HG02623 (cell line): Measurements from ENCODE around the gene PLEKHG1.
A peak's percentile ranks its signal among the peaks of the same experiment; 100 is the strongest.

Experiments
- ATAC-seq: cut with Tn5 transposase; IDR thresholded peaks from one replicate; pipeline ENCODE4 v1.9.1; 2021; ENCODE audit warnings: moderate library complexity; ENCODE audit not compliant: unreplicated experiment

Gene PLEKHG1

GRCh38 chr6:150617496-150618460, 18.1 kb downstream of the PLEKHG1 start:
- ATAC-seq: no peak

- ATAC-seq: no peak
Measured at GRCh38 chr6:150619275-150619674, 19.6 kb downstream of the PLEKHG1 start.

- no peak for ATAC-seq
Measured at GRCh38 chr6:150620244-150620643, 20.6 kb downstream of the PLEKHG1 start.

GRCh38 chr6:150620763-150621162, 21.1 kb downstream of the PLEKHG1 start:
- no peak for ATAC-seq

GRCh38 chr6:150622476-150622875, 22.8 kb downstream of the PLEKHG1 start:
- ATAC-seq: no peak

GRCh38 chr6:150622941-150623874, 23.5 kb downstream of the PLEKHG1 start:
- peak; percentile 98 for ATAC-seq

- no peak for ATAC-seq
Measured at GRCh38 chr6:150624191-150624590, 24.5 kb downstream of the PLEKHG1 start.

GRCh38 chr6:150625927-150626326, 26.2 kb downstream of the PLEKHG1 start:
- ATAC-seq: no peak

- no peak for ATAC-seq
Measured at GRCh38 chr6:150627154-150627553, 27.5 kb downstream of the PLEKHG1 start.

GRCh38 chr6:150627585-150628025, 27.9 kb downstream of the PLEKHG1 start:
- ATAC-seq: no peak

- ATAC-seq: no peak
Measured at GRCh38 chr6:150628908-150629307, 29.2 kb downstream of the PLEKHG1 start.

- peak; percentile 42 for ATAC-seq
Measured at GRCh38 chr6:150631283-150631983, 31.7 kb downstream of the PLEKHG1 start.

GRCh38 chr6:150631984-150632642, 32.4 kb downstream of the PLEKHG1 start:
- no peak for ATAC-seq

- peak; percentile 40 for ATAC-seq
Measured at GRCh38 chr6:150632785-150633485, 33.2 kb downstream of the PLEKHG1 start.

GRCh38 chr6:150633486-150633834, 33.8 kb downstream of the PLEKHG1 start:
- ATAC-seq: no peak

- ATAC-seq: no peak
Measured at GRCh38 chr6:150634176-150634963, 34.7 kb downstream of the PLEKHG1 start.

- ATAC-seq: no peak
Measured at GRCh38 chr6:150634964-150635292, 35.2 kb downstream of the PLEKHG1 start.

- ATAC-seq: no peak
Measured at GRCh38 chr6:150635906-150636514, 36.3 kb downstream of the PLEKHG1 start.

- no peak for ATAC-seq
Measured at GRCh38 chr6:150636808-150637207, 37.1 kb downstream of the PLEKHG1 start.
